K562 (cell line): ENCODE data around the gene RAD54L. TPM values are rescaled to one million over a fixed set of nuclear protein-coding genes. Genes with fewer than 3 reads are reported as not detected.

Experiments
- ARNT ChIP-seq, 2 experiments: fragments of 450-650 bp; IDR thresholded peaks; 2 replicates each; pipeline ENCODE4 v1.6.1; 2016; ENCODE audit warnings: mild to moderate bottlenecking in 1 of 2
- BRCA1 ChIP-seq, 2 experiments: fragments of 450-650 bp in 1 of 2; sonication (generic) in 1 of 2; formaldehyde crosslinking in 1 of 2; IDR thresholded peaks; 2 replicates each; pipeline versions ENCODE4 v1.5.0 to v1.6.1; 2017 to 2020; ENCODE audit warnings: mild to moderate bottlenecking in 1 of 2, missing genetic modification reagents in 1 of 2
- C11orf30 ChIP-seq: fragments of 450-650 bp; IDR thresholded peaks from 2 replicates; pipeline ENCODE4 v1.6.1; 2016; ENCODE audit warnings: low read depth, mild to moderate bottlenecking
- CEBPB ChIP-seq: fragments of 450-650 bp; IDR thresholded peaks from 2 replicates; pipeline ENCODE4 v1.6.1; 2016; ENCODE audit warnings: missing genetic modification characterization, missing compliant biosample characterization
- CEBPG ChIP-seq, 3 experiments: fragments of 200-800 bp in 1 of 3; sonication (Bioruptor generic) in 1 of 3; sonication (generic) in 1 of 3; formaldehyde crosslinking in 1 of 3; IDR thresholded peaks in 2 of 3; conservative IDR thresholded peaks in 1 of 3; 2 replicates each; pipeline versions ENCODE4 v1.6.1 to v1.8.0; 2016 to 2022; ENCODE audit warnings: missing compliant biosample characterization in 2 of 3, missing genetic modification characterization in 2 of 3, mild to moderate bottlenecking in 1 of 3, missing genetic modification reagents in 1 of 3
- ESRRA ChIP-seq: fragments of 450-650 bp; IDR thresholded peaks from 2 replicates; pipeline ENCODE4 v1.6.1; 2014; ENCODE audit warnings: low read depth, mild to moderate bottlenecking, moderate library complexity, borderline replicate concordance
- HDAC8 ChIP-seq: fragments of 450-650 bp; IDR thresholded peaks from 2 replicates; pipeline ENCODE4 v1.6.1; 2016; ENCODE audit warnings: mild to moderate bottlenecking, missing genetic modification characterization, moderate library complexity, missing compliant biosample characterization
- ILK ChIP-seq: fragments of 450-650 bp; IDR thresholded peaks from 2 replicates; pipeline ENCODE4 v1.6.1; 2016; ENCODE audit warnings: missing genetic modification characterization, low read depth, mild to moderate bottlenecking, missing compliant biosample characterization, moderate library complexity, borderline replicate concordance
- KLF10 ChIP-seq: fragments of 250-450 bp; sonication (Bioruptor Pico); IDR thresholded peaks from 2 replicates; pipeline ENCODE4 v1.6.1; 2021; ENCODE audit warnings: matching md5 sums
- MEF2D ChIP-seq: conservative IDR thresholded peaks from 2 replicates; pipeline ENCODE4 v1.6.1; 2016; ENCODE audit warnings: low read depth, missing genetic modification characterization, missing compliant biosample characterization
- NCOA6 ChIP-seq: fragments of 450-650 bp; IDR thresholded peaks from 2 replicates; pipeline ENCODE4 v1.6.1; 2017; ENCODE audit warnings: mild to moderate bottlenecking
- PML ChIP-seq: IDR thresholded peaks from 2 replicates; pipeline ENCODE4 v1.6.1; 2012; ENCODE audit warnings: low read length, inconsistent platforms
- SIRT6 ChIP-seq: IDR thresholded peaks from one replicate; pipeline ENCODE4 v1.6.1; 2012; ENCODE audit warnings: low read depth, mild to moderate bottlenecking, control low read depth, inconsistent platforms, low read length, moderate library complexity
- SMAD3 ChIP-seq: fragments of 450-650 bp; formaldehyde crosslinking; conservative IDR thresholded peaks from 2 replicates; pipeline ENCODE4 v1.4.0; 2020; ENCODE audit warnings: mild to moderate bottlenecking
- TAF7 ChIP-seq: fragments of 450-650 bp; IDR thresholded peaks from 2 replicates; pipeline ENCODE4 v1.6.1; 2016; ENCODE audit warnings: missing genetic modification characterization, missing compliant biosample characterization
- TBL1XR1 ChIP-seq, 2 experiments: IDR thresholded peaks; 2 replicates each; pipeline ENCODE4 v1.6.1; 2012; ENCODE audit warnings: improper control_type of control experiment in 2 of 2, low read length in 2 of 2, mild to moderate bottlenecking in 1 of 2
- TCF3 ChIP-seq: sonication (generic); formaldehyde crosslinking; IDR thresholded peaks from 2 replicates; pipeline ENCODE4 v1.4.0; 2020; ENCODE audit warnings: mild to moderate bottlenecking, missing genetic modification reagents
- ZKSCAN3 ChIP-seq: fragments of 250-450 bp; sonication (Bioruptor Pico); IDR thresholded peaks from 2 replicates; pipeline ENCODE4 v1.4.0; 2020
- ZNF282 ChIP-seq: sonication (generic); formaldehyde crosslinking; IDR thresholded peaks from 2 replicates; pipeline ENCODE4 v1.8.1; 2023; ENCODE audit warnings: missing genetic modification reagents
- ZNF3 ChIP-seq: fragments of 250-450 bp; sonication (Bioruptor Pico); IDR thresholded peaks from 2 replicates; pipeline ENCODE4 v1.5.0; 2021; ENCODE audit warnings: mild to moderate bottlenecking, moderate library complexity
- ZNF766 ChIP-seq: fragments of 200-800 bp; sonication (Bioruptor generic); conservative IDR thresholded peaks from 2 replicates; pipeline ENCODE4 v1.6.1; 2016; ENCODE audit warnings: missing genetic modification characterization, missing compliant biosample characterization
- polyA plus RNA-seq, 8 experiments: library from polyadenylated mRNA; depleted of rRNA in 4 of 8; stranded (reverse) in 5 of 8; unstranded in 3 of 8; fragments of >200 nt; fragmentation: Nextera tagmentation in 2 of 8; fragmentation: Illumina TruSeq in 1 of 8; extraction: Ambion mirVana in 2 of 8; extraction: Trizol in 1 of 8; gene quantifications; 2 replicates each; pipeline versions ENCODE4 v1.2.1 to v1.2.3, GENCODE V29; 2011 to 2014; ENCODE audit warnings: inconsistent platforms in 1 of 8, missing spikeins in 1 of 8
- total RNA-seq, 7 experiments: library from RNA; depleted of rRNA in 6 of 7; stranded (reverse); fragments of >200 nt in 6 of 7; fragmentation: Illumina TruSeq in 2 of 7; extraction: Trizol in 2 of 7; gene quantifications; 2 replicates each; pipeline versions ENCODE4 v1.2.1 to v1.2.3, GENCODE V29; 2011 to 2021; ENCODE audit warnings: low replicate concordance in 1 of 7
- TF ChIP-seq, protein P1 (sequence below): fragments of 250-450 bp; sonication (Bioruptor Pico); IDR thresholded peaks from 2 replicates; pipeline ENCODE4 v1.8.0; 2022; ENCODE audit warnings: moderate library complexity, mild to moderate bottlenecking, inconsistent platforms
- TF ChIP-seq, protein P2 (sequence below), 2 experiments: fragments of 200-800 bp in 1 of 2; sonication (Bioruptor generic) in 1 of 2; sonication (generic) in 1 of 2; formaldehyde crosslinking in 1 of 2; IDR thresholded peaks in 1 of 2; conservative IDR thresholded peaks in 1 of 2; 2 replicates each; pipeline versions ENCODE4 v1.5.0 to v1.6.1; 2016 to 2020; ENCODE audit warnings: missing compliant biosample characterization in 1 of 2, missing genetic modification characterization in 1 of 2, missing genetic modification reagents in 1 of 2
- TF ChIP-seq, protein P3 (sequence below): fragments of 450-650 bp; formaldehyde crosslinking; conservative IDR thresholded peaks from 2 replicates; pipeline ENCODE4 v1.4.0; 2022; ENCODE audit warnings: mild to moderate bottlenecking, missing genetic modification characterization
- TF ChIP-seq, protein P4 (sequence below): sonication (generic); formaldehyde crosslinking; IDR thresholded peaks from 2 replicates; pipeline ENCODE4 v1.8.0; 2023; ENCODE audit warnings: mild to moderate bottlenecking, missing genetic modification reagents

RAD54L gene
- total and polyA plus RNA-seq, 9 of the 15 experiments (the other 6 are each of a cell fraction or from before 2014, with no cell fraction given): 17.9 to 92.3 (median 37.5) TPM

DNA sequence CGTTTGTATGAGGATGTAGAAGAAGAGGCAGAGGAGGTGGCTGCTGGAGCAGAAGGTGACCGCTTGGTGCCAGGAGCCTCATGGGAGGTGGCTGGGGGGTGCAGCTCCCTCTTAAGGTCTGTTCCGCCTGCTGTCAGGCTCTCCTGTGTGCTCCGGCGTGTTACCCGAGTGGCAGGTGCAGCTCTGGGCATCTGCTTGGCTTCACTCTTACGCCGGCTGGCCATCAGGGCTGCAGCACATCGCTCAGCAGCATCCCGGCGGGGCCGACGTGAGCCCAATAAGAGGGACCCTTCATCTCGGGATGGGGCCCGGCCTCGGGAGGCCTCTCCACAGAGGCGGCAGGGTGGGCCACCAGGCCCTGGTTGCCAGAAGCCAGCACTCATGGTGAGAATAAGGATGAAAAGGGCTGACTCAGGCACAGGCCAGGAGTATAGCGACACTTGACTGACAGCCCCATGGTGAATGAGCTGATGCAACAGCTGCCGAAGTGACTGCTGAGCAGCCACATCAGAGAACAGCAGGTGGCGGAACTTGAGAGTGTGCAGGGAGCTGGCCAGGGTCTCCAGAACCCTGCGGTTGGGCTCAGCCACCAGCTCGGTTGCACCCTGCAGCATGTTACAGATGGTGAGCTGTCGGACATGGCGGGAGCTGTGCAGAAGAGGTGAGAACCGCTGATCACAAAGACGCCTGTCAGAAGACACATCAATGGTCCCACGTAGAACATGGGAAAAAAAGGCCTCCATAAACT lies 38.3 kb downstream of the RAD54L start (continued):
- TF ChIP-seq, protein P1, sequence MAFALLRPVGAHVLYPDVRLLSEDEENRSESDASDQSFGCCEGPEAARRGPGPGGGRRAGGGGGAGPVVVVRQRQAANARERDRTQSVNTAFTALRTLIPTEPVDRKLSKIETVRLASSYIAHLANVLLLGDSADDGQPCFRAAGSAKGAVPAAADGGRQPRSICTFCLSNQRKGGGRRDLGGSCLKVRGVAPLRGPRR: 0 out of 2 replicates have a peak, but pooled peaks have one; percentile 13
- TF ChIP-seq C11orf30: peak; percentile 95
- no peak for TF ChIP-seq NCOA6
- TF ChIP-seq CEBPG (CRISPR knock-in tag; IDR thresholded peaks at IDR 0.05): peak; percentile 99
- TF ChIP-seq CEBPG (tag; conservative IDR thresholded peaks at IDR 0.05 in 1 of 2, IDR thresholded peaks at IDR 0.05 in 1 of 2): peak; percentile 85 to 93
- no peak for TF ChIP-seq TBL1XR1 (IDR thresholded peaks at IDR 0.05; ENCODE audit: low read length in 2 of 2)
- TF ChIP-seq, protein P2, sequence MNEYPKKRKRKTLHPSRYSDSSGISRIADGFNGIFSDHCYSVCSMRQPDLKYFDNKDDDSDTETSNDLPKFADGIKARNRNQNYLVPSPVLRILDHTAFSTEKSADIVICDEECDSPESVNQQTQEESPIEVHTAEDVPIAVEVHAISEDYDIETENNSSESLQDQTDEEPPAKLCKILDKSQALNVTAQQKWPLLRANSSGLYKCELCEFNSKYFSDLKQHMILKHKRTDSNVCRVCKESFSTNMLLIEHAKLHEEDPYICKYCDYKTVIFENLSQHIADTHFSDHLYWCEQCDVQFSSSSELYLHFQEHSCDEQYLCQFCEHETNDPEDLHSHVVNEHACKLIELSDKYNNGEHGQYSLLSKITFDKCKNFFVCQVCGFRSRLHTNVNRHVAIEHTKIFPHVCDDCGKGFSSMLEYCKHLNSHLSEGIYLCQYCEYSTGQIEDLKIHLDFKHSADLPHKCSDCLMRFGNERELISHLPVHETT (CRISPR knock-in tag; conservative IDR thresholded peaks at IDR 0.05 in 1 of 2, IDR thresholded peaks at IDR 0.05 in 1 of 2): no peak
- no peak for TF ChIP-seq ARNT (IDR thresholded peaks at IDR 0.05)
- TF ChIP-seq MEF2D (tag): no peak
- no peak for TF ChIP-seq ZNF3 (CRISPR knock-in tag)
- TF ChIP-seq TAF7: peak; percentile 21; the same call in 1 of the 2 replicates
- TF ChIP-seq ESRRA: no peak; the same call in 1 of the 2 replicates
- TF ChIP-seq, protein P3, sequence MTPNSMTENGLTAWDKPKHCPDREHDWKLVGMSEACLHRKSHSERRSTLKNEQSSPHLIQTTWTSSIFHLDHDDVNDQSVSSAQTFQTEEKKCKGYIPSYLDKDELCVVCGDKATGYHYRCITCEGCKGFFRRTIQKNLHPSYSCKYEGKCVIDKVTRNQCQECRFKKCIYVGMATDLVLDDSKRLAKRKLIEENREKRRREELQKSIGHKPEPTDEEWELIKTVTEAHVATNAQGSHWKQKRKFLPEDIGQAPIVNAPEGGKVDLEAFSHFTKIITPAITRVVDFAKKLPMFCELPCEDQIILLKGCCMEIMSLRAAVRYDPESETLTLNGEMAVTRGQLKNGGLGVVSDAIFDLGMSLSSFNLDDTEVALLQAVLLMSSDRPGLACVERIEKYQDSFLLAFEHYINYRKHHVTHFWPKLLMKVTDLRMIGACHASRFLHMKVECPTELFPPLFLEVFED (CRISPR knock-in tag): no peak
- TF ChIP-seq SIRT6: no peak
- no peak; the same call in 1 of the 2 replicates for TF ChIP-seq ZNF766 (CRISPR knock-in tag)
- TF ChIP-seq, protein P4, sequence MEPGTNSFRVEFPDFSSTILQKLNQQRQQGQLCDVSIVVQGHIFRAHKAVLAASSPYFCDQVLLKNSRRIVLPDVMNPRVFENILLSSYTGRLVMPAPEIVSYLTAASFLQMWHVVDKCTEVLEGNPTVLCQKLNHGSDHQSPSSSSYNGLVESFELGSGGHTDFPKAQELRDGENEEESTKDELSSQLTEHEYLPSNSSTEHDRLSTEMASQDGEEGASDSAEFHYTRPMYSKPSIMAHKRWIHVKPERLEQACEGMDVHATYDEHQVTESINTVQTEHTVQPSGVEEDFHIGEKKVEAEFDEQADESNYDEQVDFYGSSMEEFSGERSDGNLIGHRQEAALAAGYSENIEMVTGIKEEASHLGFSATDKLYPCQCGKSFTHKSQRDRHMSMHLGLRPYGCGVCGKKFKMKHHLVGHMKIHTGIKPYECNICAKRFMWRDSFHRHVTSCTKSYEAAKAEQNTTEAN (CRISPR knock-in tag): no peak
- no peak for TF ChIP-seq HDAC8 (tag)
- TF ChIP-seq TCF3 (CRISPR knock-in tag): peak; percentile 48
- TF ChIP-seq ZKSCAN3 (CRISPR knock-in tag): no peak
- no peak for TF ChIP-seq PML
- TF ChIP-seq ILK: no peak
- peak; percentile 72 for TF ChIP-seq CEBPB (tag)
- no peak for TF ChIP-seq KLF10 (CRISPR knock-in tag)
- TF ChIP-seq BRCA1 (IDR thresholded peaks at IDR 0.05): no peak
- no peak for TF ChIP-seq BRCA1 (CRISPR knock-in tag; IDR thresholded peaks at IDR 0.05)
- TF ChIP-seq SMAD3: no peak
- no peak for TF ChIP-seq ZNF282 (CRISPR knock-in tag)
